ENCODE data around the gene ZNF559.

- TF ChIP-seq, protein P1, sequence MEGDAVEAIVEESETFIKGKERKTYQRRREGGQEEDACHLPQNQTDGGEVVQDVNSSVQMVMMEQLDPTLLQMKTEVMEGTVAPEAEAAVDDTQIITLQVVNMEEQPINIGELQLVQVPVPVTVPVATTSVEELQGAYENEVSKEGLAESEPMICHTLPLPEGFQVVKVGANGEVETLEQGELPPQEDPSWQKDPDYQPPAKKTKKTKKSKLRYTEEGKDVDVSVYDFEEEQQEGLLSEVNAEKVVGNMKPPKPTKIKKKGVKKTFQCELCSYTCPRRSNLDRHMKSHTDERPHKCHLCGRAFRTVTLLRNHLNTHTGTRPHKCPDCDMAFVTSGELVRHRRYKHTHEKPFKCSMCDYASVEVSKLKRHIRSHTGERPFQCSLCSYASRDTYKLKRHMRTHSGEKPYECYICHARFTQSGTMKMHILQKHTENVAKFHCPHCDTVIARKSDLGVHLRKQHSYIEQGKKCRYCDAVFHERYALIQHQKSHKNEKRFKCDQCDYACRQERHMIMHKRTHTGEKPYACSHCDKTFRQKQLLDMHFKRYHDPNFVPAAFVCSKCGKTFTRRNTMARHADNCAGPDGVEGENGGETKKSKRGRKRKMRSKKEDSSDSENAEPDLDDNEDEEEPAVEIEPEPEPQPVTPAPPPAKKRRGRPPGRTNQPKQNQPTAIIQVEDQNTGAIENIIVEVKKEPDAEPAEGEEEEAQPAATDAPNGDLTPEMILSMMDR (IDR thresholded peaks at IDR 0.05 in 4 of 5, conservative IDR thresholded peaks at IDR 0.05 in 1 of 5) = no peak
- no peak for TF ChIP-seq POLR2A (IDR thresholded peaks at IDR 0.05)
Measured at GRCh38 chr19:9306443-9306842, 17.5 kb upstream of the ZNF559 start.
